Hematopoietic multipotent progenitor cell treated with erythropoietin and hydrocortisone succinate and interleukin-3 and kit ligand, for 15 days (in vitro differentiated cells): ENCODE measurements around the gene FGD3.
"Not testable (repeated sequence)": the region's sequence is repeated elsewhere in the genome, so short reads cannot be mapped to it uniquely, and the experiment has no call there.

Experiments used
- DNase-seq: peaks from one replicate; pipeline ENCODE4 v3.0.0-alpha.2; 2015; ENCODE audit warnings: low spot score

FGD3 gene

DNA sequence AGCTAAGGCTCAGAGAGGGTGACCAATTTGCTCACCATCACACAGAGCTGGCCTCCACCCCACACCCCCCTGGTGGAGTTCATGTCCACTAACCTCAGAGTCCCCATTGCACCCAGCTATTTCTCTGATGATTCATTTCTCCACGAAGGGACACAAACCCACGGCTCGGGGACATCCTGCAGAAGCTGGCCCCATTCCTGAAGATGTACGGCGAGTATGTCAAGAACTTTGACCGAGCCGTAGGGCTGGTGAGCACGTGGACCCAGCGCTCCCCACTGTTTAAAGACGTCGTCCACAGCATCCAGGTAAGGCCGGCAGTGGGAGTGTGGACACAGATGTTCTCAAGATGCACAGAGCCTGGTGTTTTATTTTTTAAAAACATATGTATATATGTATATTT lies 58.6 kb downstream of the FGD3 start:
- DNase-seq = no peak

DNA sequence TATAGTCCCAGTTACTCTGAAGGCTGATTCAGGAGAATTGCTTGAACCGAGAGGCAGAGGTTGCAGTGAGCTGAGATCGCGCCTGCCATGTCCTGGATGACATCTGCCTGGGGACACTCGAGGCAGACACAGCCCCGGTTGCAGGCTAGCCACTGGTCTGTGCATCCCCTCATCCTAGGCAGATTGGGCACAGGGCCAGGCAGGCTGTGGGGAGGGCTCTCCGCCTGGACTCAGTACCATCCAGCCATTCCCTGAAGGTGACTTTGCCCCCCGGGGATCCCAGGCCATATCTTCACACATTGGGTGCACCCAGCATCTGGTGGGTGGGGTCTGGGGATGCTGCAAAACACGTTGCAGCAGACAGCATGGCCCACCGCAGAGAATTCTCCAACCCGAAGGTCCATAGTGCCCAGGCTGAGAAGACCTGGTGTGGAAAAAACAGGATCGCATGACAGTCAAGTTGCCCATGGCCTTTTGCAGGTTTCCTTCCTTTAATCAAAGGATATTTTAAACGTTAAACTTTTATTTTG lies 60.3 kb downstream of the FGD3 start:
- no peak for DNase-seq

DNA sequence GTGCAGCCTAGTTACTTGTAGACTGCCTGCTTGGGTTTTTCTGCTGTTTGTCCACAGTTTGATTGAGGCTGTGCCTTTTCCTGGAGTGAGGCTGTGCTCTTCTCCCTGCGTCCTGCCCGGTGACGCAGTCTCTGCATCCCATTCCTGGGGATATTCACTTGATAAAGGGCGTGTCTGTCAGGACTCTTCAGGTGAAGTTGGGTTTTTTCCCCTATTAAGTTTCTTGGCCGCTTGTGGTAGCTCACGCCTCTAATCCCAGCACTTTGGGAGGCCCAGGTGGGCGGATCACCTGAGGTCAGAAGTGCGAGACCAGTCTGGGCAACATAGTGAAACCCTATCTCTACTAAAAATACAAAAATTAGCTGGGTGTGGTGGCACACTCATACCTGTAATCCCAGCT lies 61.1 kb downstream of the FGD3 start:
- no peak for DNase-seq

DNA sequence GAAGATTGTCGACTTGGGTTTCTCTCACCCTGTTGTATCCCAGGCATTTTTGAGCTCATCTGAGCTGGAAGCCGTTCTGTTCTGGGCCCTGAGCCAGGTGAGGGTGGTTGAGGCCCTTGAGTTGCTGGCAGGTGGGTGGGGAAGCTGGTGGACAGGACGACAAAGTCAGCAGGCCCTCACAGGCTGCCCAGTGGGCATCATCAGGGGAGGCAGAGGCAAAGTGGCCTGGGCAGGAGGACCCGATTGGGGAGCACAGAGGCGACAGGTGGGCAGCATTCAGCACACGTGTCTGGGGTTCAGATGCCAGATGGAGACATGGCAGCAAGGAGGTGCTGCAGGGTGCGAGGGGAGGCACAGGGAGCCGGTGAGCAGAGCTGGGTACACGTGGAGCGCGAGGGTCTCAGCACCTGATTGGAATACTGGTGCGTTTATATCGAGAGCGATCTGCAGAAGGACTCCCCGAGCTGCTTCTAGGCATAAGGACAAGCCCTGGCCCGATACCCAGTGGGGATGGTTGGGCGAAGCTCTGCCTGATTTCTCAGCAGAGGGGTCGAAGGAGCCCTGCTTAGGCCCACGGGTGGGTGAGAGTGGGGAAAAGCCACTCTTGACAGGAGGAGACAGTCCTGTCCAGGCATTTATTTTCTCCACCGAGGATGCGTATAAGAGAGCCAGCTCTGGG lies 62.2 kb downstream of the FGD3 start:
- no peak for DNase-seq

DNA sequence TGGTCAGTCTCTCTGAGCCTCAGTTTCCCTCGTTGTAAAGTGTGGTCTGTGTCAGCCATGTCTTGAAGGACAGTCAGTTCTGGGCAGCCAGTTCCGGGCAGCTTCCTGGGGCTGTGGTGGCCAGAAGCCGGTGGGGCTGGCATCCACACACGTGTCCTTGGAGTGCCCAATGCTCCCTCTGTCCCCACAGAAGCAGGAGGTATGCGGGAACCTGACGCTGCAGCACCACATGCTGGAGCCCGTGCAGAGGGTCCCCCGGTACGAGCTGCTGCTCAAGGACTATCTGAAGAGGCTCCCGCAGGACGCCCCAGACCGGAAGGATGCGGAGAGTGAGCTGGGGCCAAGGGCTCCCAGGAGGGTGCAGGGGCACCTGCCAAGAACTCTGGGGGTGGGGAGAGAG lies 62.7 kb downstream of the FGD3 start:
- DNase-seq = no peak

DNA sequence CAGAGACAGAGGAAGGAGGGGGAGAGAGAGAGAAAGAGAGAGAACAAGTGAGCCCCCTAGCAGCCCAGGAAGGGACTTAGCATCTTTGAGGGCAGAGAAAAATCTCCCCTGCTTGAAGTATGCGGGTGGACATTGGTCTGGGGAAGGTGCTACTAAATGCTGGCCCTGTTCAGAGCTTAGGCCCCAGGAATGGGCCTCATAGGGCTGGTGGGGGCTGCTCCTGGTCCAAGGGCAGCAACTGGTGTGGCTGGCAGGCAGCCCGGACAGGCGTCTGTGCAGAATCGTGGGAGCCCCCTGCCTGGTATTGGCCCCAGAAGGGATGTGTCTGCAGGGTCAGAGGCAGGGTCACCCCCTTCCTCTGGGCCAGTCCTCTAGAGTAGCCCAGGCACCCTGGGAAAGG lies 63.4 kb downstream of the FGD3 start:
- no peak for DNase-seq

DNA sequence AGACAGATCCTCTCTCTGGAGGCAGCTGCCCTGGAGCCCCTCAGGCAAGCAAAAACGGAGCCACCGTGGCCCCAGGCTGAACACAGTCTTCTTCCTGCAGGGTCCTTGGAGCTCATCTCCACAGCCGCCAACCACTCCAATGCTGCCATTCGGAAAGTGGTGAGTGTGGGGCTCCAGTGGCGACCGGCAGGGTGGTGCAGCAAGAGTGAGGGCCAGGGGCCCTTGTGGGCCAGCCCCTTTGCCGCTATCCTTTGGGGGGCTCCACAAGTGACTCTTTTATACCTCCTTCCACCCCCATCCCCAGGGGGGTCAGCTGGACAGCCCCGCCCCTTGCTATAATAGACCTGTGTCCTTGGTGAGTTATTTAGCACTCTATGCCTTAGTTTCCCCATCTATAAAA lies 63.8 kb downstream of the FGD3 start:
- DNase-seq = no peak

DNA sequence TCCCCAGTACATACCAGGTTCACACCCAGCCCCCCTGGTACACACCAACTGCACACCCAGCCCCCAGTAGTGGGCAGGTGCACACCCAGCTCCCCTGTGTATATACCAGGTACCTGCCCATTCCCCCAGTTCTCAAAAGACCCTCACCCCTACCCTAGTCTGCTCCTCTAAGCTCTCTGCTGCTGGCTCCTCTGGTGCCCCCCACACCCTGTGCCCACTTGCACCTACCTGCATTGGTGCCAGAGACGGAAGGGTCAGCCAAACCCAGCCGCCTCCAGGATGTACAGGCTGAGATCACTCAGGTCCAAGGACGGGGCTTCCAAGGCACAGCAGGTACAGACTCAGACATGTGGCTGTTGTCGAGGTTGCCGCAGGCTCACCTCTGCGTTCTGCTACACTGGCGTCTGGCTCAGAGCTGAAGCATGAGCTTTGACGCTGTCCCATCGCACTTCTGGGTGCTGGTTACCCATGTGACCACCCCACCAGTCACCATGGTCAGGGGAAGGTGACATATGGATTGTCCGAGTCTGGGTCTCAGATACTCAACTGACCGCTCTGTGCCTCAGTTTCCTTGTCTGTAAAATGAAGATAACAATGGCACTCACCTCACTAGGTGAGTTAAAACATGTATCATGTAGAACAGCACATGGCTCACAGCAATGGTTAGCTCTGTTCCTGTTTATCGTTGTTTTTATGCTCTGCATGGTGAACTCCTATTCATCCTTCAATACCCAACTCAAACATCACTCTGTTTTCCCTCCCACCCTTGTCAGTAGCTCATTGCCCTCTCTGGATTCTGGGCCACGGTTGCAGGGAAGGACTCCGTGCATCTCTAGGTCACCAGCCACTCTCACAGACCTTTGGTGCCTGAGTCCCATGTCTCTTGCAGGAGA lies 65.9 kb downstream of the FGD3 start:
- no peak for DNase-seq

DNA sequence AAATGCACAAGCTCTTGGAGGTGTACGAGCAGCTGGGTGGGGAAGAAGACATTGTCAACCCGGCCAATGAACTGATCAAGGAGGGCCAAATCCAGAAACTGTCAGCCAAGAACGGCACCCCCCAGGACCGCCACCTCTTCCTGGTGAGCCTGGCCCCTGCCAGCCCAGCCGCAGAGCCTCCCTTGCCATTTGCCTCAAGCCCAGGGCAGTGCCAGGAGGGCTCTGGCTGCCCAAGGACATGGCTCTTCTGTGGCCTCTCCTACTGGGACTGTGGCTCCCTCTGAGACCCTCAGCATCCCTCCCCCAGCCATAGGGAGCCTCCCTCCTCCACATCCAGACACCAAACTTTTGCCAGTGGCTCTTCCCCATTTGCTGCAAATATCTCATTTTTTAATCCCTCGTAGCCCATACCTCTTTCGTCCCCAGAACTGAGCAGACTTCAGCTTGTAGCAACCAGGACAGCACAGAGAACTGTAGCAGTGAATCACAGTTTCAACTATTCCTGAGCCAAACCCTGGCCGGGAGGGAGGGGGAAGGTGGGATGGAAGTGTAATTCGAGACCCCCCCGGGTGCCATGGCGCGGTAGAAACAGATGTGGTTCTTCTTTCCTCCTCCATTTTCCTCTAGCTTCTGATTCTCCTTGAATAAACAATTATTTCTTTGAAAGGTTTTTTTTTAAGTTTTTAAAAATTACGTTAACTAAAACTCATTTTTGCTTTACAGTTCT lies 66.7 kb downstream of the FGD3 start:
- DNase-seq = no peak

DNA sequence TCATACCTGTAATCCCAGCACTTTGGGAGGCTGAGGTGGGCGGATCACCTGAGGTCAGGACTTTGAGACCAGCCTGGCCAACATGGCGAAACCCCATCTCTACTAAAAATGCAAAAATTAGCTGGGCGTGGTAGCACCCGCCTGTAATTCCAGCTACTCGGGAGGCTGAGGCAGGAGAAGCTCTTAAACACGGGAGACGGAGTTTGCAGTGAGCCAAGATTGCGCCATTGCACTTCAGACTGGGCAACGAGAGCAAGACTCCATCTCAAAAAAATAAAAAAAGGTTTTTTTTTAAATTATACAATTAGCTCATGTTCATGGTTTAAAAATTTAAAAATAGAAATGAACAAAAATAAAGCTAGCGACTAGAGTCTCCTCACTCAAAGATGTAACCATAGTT lies 67.9 kb downstream of the FGD3 start:
- DNase-seq = not testable (repeated sequence)

DNA sequence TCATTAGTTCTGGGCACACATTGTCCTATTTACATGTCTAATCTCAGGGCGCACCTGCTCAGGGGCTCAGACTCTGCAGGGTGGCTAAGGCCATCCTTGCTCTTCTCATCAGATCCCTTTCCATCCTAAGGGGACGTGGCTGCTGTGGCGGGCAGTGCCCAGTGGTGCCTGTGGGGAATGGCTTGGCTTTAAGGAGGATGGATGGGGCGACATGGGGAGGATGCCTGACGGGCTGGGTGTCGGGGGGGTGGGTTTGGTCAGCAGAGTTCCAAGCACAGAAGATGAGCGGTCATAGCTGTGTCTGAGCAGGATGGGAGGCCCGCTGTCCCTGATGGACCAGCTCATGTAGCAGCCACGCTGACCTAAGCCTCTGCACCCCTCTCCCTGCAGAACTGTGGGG lies 70.3 kb downstream of the FGD3 start:
- no peak for DNase-seq

DNA sequence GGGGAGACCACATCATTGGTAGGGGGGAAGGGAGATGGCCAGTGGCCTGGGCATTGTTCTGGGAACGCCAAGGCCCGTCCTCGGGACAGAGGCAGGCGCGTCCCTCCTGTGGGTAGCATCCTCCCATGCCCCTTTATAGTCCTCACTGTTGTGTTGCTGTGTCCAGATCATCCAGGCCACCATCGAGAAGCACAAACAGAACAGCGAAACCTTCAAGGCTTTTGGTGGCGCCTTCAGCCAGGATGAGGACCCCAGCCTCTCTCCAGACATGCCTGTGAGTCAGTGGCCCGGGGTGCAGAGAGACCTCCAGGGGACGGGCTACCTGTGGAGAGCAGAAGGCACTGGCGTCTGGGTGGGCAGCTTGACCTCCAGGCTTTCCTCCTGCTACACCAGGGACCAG lies 72.8 kb downstream of the FGD3 start:
- DNase-seq = no peak

DNA sequence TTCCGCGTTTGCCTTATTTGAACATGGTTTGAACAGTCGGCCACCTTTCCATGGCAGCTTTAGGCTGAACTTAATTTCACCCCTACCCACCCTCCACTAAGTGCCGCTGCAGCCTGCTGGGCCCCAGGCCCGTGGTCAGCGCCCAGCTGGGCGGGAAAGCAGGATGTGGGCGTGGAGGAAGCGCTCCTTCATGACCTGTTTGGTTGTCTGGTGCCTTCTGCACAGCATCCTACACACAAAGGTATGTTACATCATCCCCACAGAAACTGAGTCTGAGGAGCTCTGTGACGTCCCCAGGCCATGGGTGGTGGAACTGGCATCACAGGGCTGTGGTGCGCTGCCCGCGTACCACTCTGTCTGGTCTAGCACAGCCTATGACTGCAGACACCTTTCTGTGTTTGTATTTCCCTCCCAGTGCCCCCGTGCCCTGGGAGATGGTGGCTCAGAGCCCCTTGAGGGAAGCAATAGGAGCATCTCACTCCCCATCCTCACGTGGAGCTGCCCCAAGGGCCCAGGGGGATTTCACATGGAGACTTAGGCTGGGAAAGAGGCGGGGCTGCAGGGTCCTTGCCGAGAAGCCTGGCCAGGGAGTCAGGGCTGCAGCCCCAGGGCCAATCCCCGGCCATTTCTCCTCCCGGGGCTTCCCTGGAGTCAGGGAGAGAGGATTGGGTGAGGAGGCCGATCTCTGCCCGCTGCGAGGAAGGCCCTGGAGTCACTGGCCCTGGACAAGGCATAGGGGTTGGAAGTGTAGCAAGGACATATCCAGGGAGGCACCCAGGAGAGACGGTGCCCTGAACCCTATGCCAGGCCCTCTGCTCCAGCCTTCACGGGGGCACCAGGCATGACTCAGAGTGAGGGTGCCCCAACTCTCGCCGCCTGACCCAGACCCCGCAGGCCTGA lies 73.7 kb downstream of the FGD3 start:
- no peak for DNase-seq

DNA sequence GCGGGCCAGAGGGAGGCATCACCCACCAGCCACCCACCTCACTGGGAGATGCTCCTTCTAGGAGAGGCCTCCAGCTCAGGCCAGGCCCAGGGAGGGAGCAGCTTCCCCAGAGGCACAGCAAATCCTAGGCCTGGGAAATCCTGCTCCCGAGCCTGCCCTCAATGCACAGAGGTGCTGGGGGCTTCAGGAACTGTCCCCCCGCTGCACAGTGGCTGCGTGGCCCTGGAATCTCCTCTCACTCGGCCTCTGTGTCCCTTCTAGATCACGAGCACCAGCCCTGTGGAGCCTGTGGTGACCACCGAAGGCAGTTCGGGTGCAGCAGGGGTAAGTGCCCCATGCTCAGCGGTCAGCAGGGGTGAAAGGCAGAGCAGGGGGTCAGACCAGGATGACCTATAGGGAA lies 74.7 kb downstream of the FGD3 start:
- no peak for DNase-seq

DNA sequence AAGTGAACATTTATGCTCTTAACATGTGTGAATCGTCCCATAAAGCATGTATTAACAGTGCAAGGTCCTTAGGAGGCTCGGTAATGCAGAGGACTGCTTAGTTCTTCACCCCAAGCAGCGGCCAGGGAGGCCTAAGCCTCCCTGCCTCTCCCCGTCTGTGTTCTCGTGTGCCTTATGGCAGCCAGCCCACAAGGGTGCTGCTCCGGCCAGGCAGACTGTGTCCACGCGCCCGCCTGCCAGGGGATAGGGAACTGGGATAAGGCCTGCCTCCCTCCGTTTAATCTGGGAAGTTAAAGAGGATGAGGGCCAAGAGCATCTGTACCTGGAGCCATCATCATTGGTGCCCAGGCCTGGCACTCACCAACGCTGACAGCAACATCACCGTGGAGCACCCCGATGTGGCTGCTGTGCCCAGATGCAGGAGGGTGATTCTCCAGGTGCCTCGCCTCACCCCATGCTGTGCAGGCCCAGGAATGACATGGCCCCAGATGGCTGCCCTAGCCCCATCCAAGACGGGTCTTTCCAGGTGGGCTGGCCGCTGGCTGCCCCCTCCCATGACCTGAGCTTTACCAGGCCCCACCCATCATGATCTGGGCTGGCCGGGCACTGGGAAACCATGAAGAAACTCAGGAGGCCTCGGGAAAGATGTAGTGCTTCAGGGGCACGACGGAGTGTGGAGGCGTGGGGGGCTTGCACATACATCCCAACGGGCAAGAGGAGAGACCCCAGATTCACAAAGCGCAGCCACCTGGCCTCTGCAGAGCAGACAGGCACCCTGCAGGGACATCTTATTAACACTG lies 75.6 kb downstream of the FGD3 start:
- no peak for DNase-seq

DNA sequence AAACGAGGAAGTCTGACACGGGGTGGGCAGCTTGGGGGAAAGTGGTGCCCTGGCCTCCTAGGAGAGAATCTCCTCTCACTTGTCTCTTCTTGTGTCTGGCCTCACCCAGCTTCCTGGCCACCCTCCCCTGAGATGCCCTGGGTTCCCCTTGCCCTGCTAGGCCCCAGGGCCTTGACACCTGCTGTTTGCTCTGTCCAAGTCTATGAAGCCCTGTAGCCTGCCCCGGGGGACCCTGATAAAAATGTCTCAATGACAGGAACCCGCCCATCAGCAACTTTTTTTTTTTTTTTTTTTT lies 76.1 kb downstream of the FGD3 start:
- no peak for DNase-seq

DNA sequence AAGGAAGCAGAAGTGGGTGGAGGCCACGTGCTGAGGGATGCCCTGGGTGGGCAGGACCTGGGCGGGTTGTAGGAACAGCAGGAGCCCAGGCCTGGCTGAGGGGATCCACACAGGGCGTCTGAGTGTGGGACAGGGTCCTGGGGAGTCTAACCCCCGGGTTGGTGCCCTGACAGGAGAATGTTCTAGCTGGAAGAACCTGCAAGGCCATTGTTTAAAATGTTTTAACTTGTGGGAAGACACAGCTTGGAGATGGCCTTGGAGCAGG lies 77.3 kb downstream of the FGD3 start:
- DNase-seq = no peak

DNA sequence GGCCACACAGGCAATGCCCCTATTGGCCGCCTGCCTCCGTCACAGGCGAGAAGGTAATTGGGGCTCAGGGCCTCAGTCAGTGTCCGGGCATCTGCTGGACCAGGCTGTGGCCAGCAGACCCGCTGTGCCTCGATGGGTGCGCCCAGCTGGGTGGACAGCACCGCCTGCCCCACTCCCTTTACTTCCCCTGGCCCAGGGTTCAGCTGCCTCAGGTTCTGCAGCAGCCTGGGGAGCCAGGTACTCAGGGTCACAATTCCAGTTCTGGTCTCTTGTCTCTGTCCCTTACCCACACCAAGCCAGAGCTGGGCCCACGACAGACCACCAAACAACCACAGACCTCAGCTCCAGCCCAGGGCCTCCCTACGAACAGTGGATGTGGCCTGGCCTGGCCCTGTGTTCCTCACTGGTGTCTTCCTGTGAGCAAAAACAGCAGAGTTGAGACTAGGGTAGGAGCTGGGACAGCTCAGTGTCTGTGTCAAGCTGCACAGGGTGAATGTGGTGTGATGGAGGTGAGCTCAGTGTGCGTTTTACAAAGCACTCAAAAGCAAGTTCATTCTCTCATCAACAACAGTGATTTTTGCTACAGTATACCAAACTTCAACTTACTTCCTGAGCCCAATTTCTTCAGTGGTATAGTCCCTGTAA lies 77.8 kb downstream of the FGD3 start:
- DNase-seq = no peak

DNA sequence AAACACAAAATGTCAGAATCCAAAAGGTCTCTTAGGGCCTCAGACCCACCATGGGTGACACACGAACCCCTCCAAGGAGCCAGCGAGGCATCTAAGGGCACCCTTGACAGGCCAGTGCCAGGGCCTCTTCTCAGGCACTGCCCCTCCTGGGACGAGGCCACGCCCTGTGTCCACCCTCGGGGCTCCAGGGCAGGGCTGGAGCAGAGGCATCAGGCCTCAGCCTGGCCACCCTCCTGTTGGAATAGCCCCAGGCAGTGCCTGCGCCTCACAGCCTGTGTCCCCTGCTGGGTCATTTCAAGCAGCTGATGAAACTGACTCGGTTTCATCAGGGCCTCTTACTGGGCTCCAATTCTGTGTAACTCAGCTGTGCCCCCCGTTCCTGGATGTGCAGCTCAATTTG lies 78.4 kb downstream of the FGD3 start:
- DNase-seq = no peak

DNA sequence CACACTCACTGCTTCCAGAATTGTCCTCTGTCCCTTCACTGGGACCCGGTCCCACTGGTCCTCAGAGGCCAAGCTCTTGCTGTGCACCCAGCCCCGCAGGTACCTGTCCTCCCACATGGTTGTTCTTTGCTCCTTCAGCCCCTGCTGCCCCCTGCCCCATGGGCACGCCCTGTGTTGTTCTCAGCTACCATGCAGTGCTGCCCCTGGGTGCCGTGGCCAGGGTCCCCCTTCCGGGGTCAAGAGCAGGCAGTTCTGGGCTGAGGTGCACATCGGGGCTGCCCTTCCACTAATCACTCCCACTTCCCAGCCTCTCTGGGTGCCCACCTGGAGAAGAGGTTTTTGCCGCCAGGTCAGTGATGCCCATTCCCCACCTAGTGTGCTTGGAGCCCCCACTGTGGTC lies 79.3 kb downstream of the FGD3 start:
- no peak for DNase-seq

DNA sequence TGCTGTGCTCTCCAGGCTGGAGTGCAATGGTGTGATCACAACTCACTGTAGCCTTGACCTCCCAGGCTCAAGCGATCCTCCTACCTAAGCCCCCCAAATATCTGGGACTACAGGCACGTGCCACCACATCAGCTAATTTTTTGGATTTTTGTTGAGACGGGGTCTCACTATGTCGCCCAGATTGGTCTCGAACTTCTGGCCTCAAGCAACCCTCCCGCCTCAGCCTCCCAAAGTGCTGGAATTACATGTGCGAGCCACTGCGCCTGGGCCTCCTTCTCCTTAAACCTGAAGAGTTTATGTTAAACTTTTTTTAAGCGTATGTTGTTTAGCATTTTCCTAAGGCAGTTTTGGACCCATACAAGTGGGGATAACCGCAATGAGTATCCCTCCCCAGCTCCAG lies 80.4 kb downstream of the FGD3 start:
- DNase-seq = no peak
